HG03175 (cell line): ENCODE data around the gene PODXL.
A peak's percentile ranks its signal among the peaks of the same experiment; 100 is the strongest.

ENCODE experiments used
- ATAC-seq: cut with Tn5 transposase; IDR thresholded peaks from one replicate; pipeline ENCODE4 v1.9.1; 2021; ENCODE audit warnings: mild to moderate bottlenecking, moderate library complexity; ENCODE audit not compliant: unreplicated experiment

The PODXL gene

GRCh38 chr7:131568510-131568909 lies 12.1 kb upstream of the PODXL start:
- ATAC-seq = no peak

- ATAC-seq = no peak
Measured at GRCh38 chr7:131564640-131565039, 8.2 kb upstream of the PODXL start.

- no peak for ATAC-seq
Measured at GRCh38 chr7:131563918-131564317, 7.5 kb upstream of the PODXL start.

- ATAC-seq = no peak
Measured at GRCh38 chr7:131562941-131563340, 6.5 kb upstream of the PODXL start.

- ATAC-seq = no peak
Measured at GRCh38 chr7:131560061-131560460, 3.6 kb upstream of the PODXL start.

- ATAC-seq = no peak
Measured at GRCh38 chr7:131557652-131558385, 1.4 kb upstream of the PODXL start.

GRCh38 chr7:131556909-131557651 lies 652 bp upstream of the PODXL start:
- ATAC-seq = peak; percentile 17

GRCh38 chr7:131555552-131556052 lies 826 bp downstream of the PODXL start:
- no peak for ATAC-seq

- no peak for ATAC-seq
Measured at GRCh38 chr7:131554880-131555516, 1.4 kb downstream of the PODXL start.

- ATAC-seq = no peak
Measured at GRCh38 chr7:131553931-131554330, 2.5 kb downstream of the PODXL start.

GRCh38 chr7:131552053-131552452 lies 4.4 kb downstream of the PODXL start:
- no peak for ATAC-seq

GRCh38 chr7:131550846-131551245 lies 5.6 kb downstream of the PODXL start:
- ATAC-seq = no peak

- no peak for ATAC-seq
Measured at GRCh38 chr7:131548371-131548770, 8.1 kb downstream of the PODXL start.

- no peak for ATAC-seq
Measured at GRCh38 chr7:131547589-131547988, 8.8 kb downstream of the PODXL start.

GRCh38 chr7:131546583-131547141 lies 9.8 kb downstream of the PODXL start:
- no peak for ATAC-seq

- ATAC-seq = no peak
Measured at GRCh38 chr7:131546126-131546525, 10.3 kb downstream of the PODXL start.

GRCh38 chr7:131544449-131545301 lies 11.8 kb downstream of the PODXL start:
- no peak for ATAC-seq

GRCh38 chr7:131544021-131544420 lies 12.4 kb downstream of the PODXL start:
- ATAC-seq = no peak

- no peak for ATAC-seq
Measured at GRCh38 chr7:131543298-131543697, 13.1 kb downstream of the PODXL start.

GRCh38 chr7:131540491-131541162 lies 15.8 kb downstream of the PODXL start:
- ATAC-seq = no peak
